GM18499 (cell line): ENCODE results near the gene TRDN.
"Not testable (repeated sequence)": the region's sequence is repeated elsewhere in the genome, so short reads cannot be mapped to it uniquely, and the experiment has no call there.

Experiments used
- ATAC-seq: cut with Tn5 transposase; IDR thresholded peaks from one replicate; pipeline ENCODE4 v1.9.1; 2021; ENCODE audit warnings: moderate number of reproducible peaks; ENCODE audit not compliant: insufficient read depth, unreplicated experiment

Gene TRDN

GRCh38 chr6:123518441-123519188, 118.1 kb downstream of the TRDN start:
- ATAC-seq, result no peak

- no peak for ATAC-seq
These were observed 121.0 kb downstream of the TRDN start for GRCh38 chr6:123515715-123516114.

- ATAC-seq, result no peak
These were observed 127.6 kb downstream of the TRDN start for GRCh38 chr6:123509112-123509511.

- ATAC-seq, result no peak
These were observed 128.5 kb downstream of the TRDN start for GRCh38 chr6:123508290-123508689.

GRCh38 chr6:123507582-123507981, 129.2 kb downstream of the TRDN start:
- ATAC-seq, result no peak

GRCh38 chr6:123503619-123504018, 133.1 kb downstream of the TRDN start:
- no peak for ATAC-seq

- ATAC-seq, result no peak
These were observed 139.7 kb downstream of the TRDN start for GRCh38 chr6:123497025-123497424.

- ATAC-seq, result no peak
These were observed 147.2 kb downstream of the TRDN start for GRCh38 chr6:123489589-123489988.

GRCh38 chr6:123480986-123481385, 155.8 kb downstream of the TRDN start:
- no peak for ATAC-seq

- not testable (repeated sequence) for ATAC-seq
These were observed 164.6 kb downstream of the TRDN start for GRCh38 chr6:123472025-123472702.

- ATAC-seq, result no peak
These were observed 169.4 kb downstream of the TRDN start for GRCh38 chr6:123467392-123467791.

GRCh38 chr6:123462152-123462551, 174.6 kb downstream of the TRDN start:
- ATAC-seq, result no peak

- no peak for ATAC-seq
These were observed 178.5 kb downstream of the TRDN start for GRCh38 chr6:123458218-123458617.

GRCh38 chr6:123456836-123457235, 179.9 kb downstream of the TRDN start:
- ATAC-seq, result no peak

- ATAC-seq, result no peak
These were observed 182.3 kb downstream of the TRDN start for GRCh38 chr6:123454448-123454847.

- ATAC-seq, result not testable (repeated sequence)
These were observed 183.7 kb downstream of the TRDN start for GRCh38 chr6:123453071-123453470.

- ATAC-seq, result no peak
These were observed 188.4 kb downstream of the TRDN start for GRCh38 chr6:123448306-123448884.

- ATAC-seq, result no peak
These were observed 189.3 kb downstream of the TRDN start for GRCh38 chr6:123447315-123447937.

GRCh38 chr6:123439371-123439770, 197.4 kb downstream of the TRDN start:
- ATAC-seq, result no peak

- no peak for ATAC-seq
These were observed 202.6 kb downstream of the TRDN start for GRCh38 chr6:123434186-123434585.

GRCh38 chr6:123430970-123431369, 205.8 kb downstream of the TRDN start:
- no peak for ATAC-seq
